ENCODE measurements around the gene NEURL1B.

NEURL1B gene

GRCh38 chr5:172636279-172637050, 4.6 kb upstream of the NEURL1B start:
- H3K4me3 Mint-ChIP-seq, result no peak overlapping the region
- H3K9me3 Mint-ChIP-seq, result no peaks in the 10 kb centered on the region
- peaks cover 6% of the 10 kb centered on the region for H3K4me1 Mint-ChIP-seq (ENCODE audit: low read depth)
- H3K36me3 Mint-ChIP-seq (ENCODE audit: low read depth), result no peaks in the 10 kb centered on the region
- H3K27ac Mint-ChIP-seq, result no peak overlapping the region
- H3K27me3 Mint-ChIP-seq, result peaks cover 22% of the 10 kb centered on the region

- Mint-ChIP-seq H3K27me3 (peaks cover 26% of the 10 kb centered on the region), H3K27ac (no peak overlapping the region), H3K4me3 (no peak overlapping the region), H3K4me1 (ENCODE audit: low read depth) (peaks cover 6% of the 10 kb centered on the region), H3K9me3 (no peaks in the 10 kb centered on the region), H3K36me3 (ENCODE audit: low read depth) (no peaks in the 10 kb centered on the region)
These were observed 3.9 kb upstream of the NEURL1B start for GRCh38 chr5:172637110-172637580.

GRCh38 chr5:172637740-172638139, 3.3 kb upstream of the NEURL1B start:
- Mint-ChIP-seq H3K4me3 (no peak overlapping the region), H3K36me3 (ENCODE audit: low read depth) (no peaks in the 10 kb centered on the region), H3K27me3 (peaks cover 31% of the 10 kb centered on the region), H3K9me3 (no peaks in the 10 kb centered on the region), H3K4me1 (ENCODE audit: low read depth) (peaks cover 6% of the 10 kb centered on the region), H3K27ac (no peak overlapping the region)

GRCh38 chr5:172638209-172638768, 2.8 kb upstream of the NEURL1B start:
- Mint-ChIP-seq H3K36me3 (ENCODE audit: low read depth) (no peaks in the 10 kb centered on the region), H3K4me3 (no peak overlapping the region), H3K27ac (no peak overlapping the region), H3K27me3 (peaks cover 31% of the 10 kb centered on the region), H3K9me3 (no peaks in the 10 kb centered on the region), H3K4me1 (ENCODE audit: low read depth) (peaks cover 6% of the 10 kb centered on the region)

- no peaks in the 10 kb centered on the region for H3K36me3 Mint-ChIP-seq (ENCODE audit: low read depth)
- H3K27ac Mint-ChIP-seq, result no peak overlapping the region
- no peaks in the 10 kb centered on the region for H3K9me3 Mint-ChIP-seq
- peak overlapping the region; percentile 39 for H3K4me3 Mint-ChIP-seq
- peaks cover 35% of the 10 kb centered on the region for H3K27me3 Mint-ChIP-seq
- peaks cover 6% of the 10 kb centered on the region for H3K4me1 Mint-ChIP-seq (ENCODE audit: low read depth)
These were observed 924 bp upstream of the NEURL1B start for GRCh38 chr5:172640139-172640538.

GRCh38 chr5:172641359-172642050, 442 bp downstream of the NEURL1B start:
- Mint-ChIP-seq H3K36me3 (ENCODE audit: low read depth) (no peaks in the 10 kb centered on the region), H3K27ac (no peak overlapping the region), H3K4me1 (ENCODE audit: low read depth) (peaks cover 6% of the 10 kb centered on the region), H3K4me3 (no peak overlapping the region), H3K9me3 (no peaks in the 10 kb centered on the region), H3K27me3 (peaks cover 35% of the 10 kb centered on the region)

- Mint-ChIP-seq H3K4me3 (peak overlapping the region; percentile 32), H3K36me3 (ENCODE audit: low read depth) (no peaks in the 10 kb centered on the region), H3K4me1 (ENCODE audit: low read depth) (peaks cover 6% of the 10 kb centered on the region), H3K9me3 (no peaks in the 10 kb centered on the region), H3K27ac (no peak overlapping the region), H3K27me3 (peaks cover 35% of the 10 kb centered on the region)
These were observed 967 bp downstream of the NEURL1B start for GRCh38 chr5:172642051-172642409.

GRCh38 chr5:172642486-172642885, 1.4 kb downstream of the NEURL1B start:
- no peak overlapping the region for H3K27ac Mint-ChIP-seq
- H3K4me3 Mint-ChIP-seq, result peak overlapping the region; percentile 32
- peaks cover 6% of the 10 kb centered on the region for H3K4me1 Mint-ChIP-seq (ENCODE audit: low read depth)
- peaks cover 35% of the 10 kb centered on the region for H3K27me3 Mint-ChIP-seq
- no peaks in the 10 kb centered on the region for H3K36me3 Mint-ChIP-seq (ENCODE audit: low read depth)
- H3K9me3 Mint-ChIP-seq, result no peaks in the 10 kb centered on the region

- Mint-ChIP-seq H3K4me3 (no peak overlapping the region), H3K27ac (no peak overlapping the region), H3K27me3 (peaks cover 34% of the 10 kb centered on the region), H3K36me3 (ENCODE audit: low read depth) (no peaks in the 10 kb centered on the region), H3K9me3 (no peaks in the 10 kb centered on the region), H3K4me1 (ENCODE audit: low read depth) (peaks cover 6% of the 10 kb centered on the region)
These were observed 2.1 kb downstream of the NEURL1B start for GRCh38 chr5:172642926-172643871.

GRCh38 chr5:172644266-172644665, 3.2 kb downstream of the NEURL1B start:
- peaks cover 29% of the 10 kb centered on the region for H3K27me3 Mint-ChIP-seq
- H3K4me3 Mint-ChIP-seq, result no peak overlapping the region
- H3K4me1 Mint-ChIP-seq (ENCODE audit: low read depth), result peaks cover 6% of the 10 kb centered on the region
- H3K27ac Mint-ChIP-seq, result no peak overlapping the region
- H3K36me3 Mint-ChIP-seq (ENCODE audit: low read depth), result no peaks in the 10 kb centered on the region
- H3K9me3 Mint-ChIP-seq, result no peaks in the 10 kb centered on the region

GRCh38 chr5:172644711-172645110, 3.6 kb downstream of the NEURL1B start:
- peaks cover 28% of the 10 kb centered on the region for H3K27me3 Mint-ChIP-seq
- no peaks in the 10 kb centered on the region for H3K9me3 Mint-ChIP-seq
- H3K4me1 Mint-ChIP-seq (ENCODE audit: low read depth), result peaks cover 6% of the 10 kb centered on the region
- no peak overlapping the region for H3K4me3 Mint-ChIP-seq
- H3K36me3 Mint-ChIP-seq (ENCODE audit: low read depth), result no peaks in the 10 kb centered on the region
- no peak overlapping the region for H3K27ac Mint-ChIP-seq

- H3K4me3 Mint-ChIP-seq, result no peak overlapping the region
- peaks cover 2% of the 10 kb centered on the region for H3K4me1 Mint-ChIP-seq (ENCODE audit: low read depth)
- peaks cover 20% of the 10 kb centered on the region for H3K27me3 Mint-ChIP-seq
- H3K36me3 Mint-ChIP-seq (ENCODE audit: low read depth), result no peaks in the 10 kb centered on the region
- H3K27ac Mint-ChIP-seq, result no peak overlapping the region
- H3K9me3 Mint-ChIP-seq, result no peaks in the 10 kb centered on the region
These were observed 4.4 kb downstream of the NEURL1B start for GRCh38 chr5:172645271-172646055.

- Mint-ChIP-seq H3K4me3 (no peak overlapping the region), H3K4me1 (ENCODE audit: low read depth) (no peaks in the 10 kb centered on the region), H3K9me3 (no peaks in the 10 kb centered on the region), H3K27me3 (peaks cover 17% of the 10 kb centered on the region), H3K36me3 (ENCODE audit: low read depth) (no peaks in the 10 kb centered on the region), H3K27ac (no peak overlapping the region)
These were observed 5.7 kb downstream of the NEURL1B start for GRCh38 chr5:172646716-172647285.
